ENCODE data around the gene TNFAIP2. TPM values are rescaled to one million over a fixed set of nuclear protein-coding genes. Genes with fewer than 3 reads are reported as not detected.

The TNFAIP2 gene
- total and polyA plus RNA-seq, 8 donors, result 28.4 to 237 (median 34.7) TPM

- H3K4me1 ChIP-seq, result peaks cover 21 to 96% of the 10 kb centered on the region in 2 donors
- peak; percentile 19 for ATAC-seq
- peak overlapping the region in 1 of 2 donors; percentile 85 for H3K4me3 ChIP-seq
- no peak for TF ChIP-seq CTCF (IDR thresholded peaks at IDR 0.05)
- peak overlapping the region; percentile 89 to 98 for H3K27ac ChIP-seq
- H3K9me3 ChIP-seq, result no peaks in the 10 kb centered on the region
- peaks cover 0 to 26% of the 10 kb centered on the region in 2 donors for H3K27me3 ChIP-seq
- intact Hi-C loops (cut with DNase I), result no loop called here
- H3K36me3 ChIP-seq, result peaks cover 0 to 6% of the 10 kb centered on the region in 2 donors
- peak in 2 of 4 donors; percentile 77 to 93 for DNase-seq
Observed at GRCh38 chr14:103121121-103121845, 2.0 kb upstream of the TNFAIP2 start.

GRCh38 chr14:103121846-103122584 lies 1.2 kb upstream of the TNFAIP2 start:
- Histone ChIP-seq H3K4me3 (peak overlapping the region; percentile 42 to 85), H3K9me3 (no peaks in the 10 kb centered on the region), H3K4me1 (peaks cover 25 to 96% of the 10 kb centered on the region in 2 donors), H3K36me3 (peaks cover 0 to 11% of the 10 kb centered on the region in 2 donors), H3K27me3 (peaks cover 0 to 26% of the 10 kb centered on the region in 2 donors), H3K27ac (peak overlapping the region; percentile 89 to 98)
- intact Hi-C loops (cut with DNase I), result no loop called here
- peak; percentile 79 to 92 (median 86) for DNase-seq
- no peak for TF ChIP-seq CTCF (IDR thresholded peaks at IDR 0.05)
- ATAC-seq, result peak; percentile 13

GRCh38 chr14:103122585-103122946 lies 695 bp upstream of the TNFAIP2 start:
- Histone ChIP-seq H3K4me1 (peaks cover 27 to 94% of the 10 kb centered on the region in 2 donors), H3K36me3 (peaks cover 0 to 15% of the 10 kb centered on the region in 2 donors), H3K9me3 (no peaks in the 10 kb centered on the region), H3K4me3 (peak overlapping the region; percentile 42 to 85), H3K27me3 (peaks cover 0 to 26% of the 10 kb centered on the region in 2 donors), H3K27ac (peak overlapping the region; percentile 89 to 98)
- intact Hi-C loops (cut with DNase I), result no loop called here
- peak in 1 of 4 donors; percentile 80 for DNase-seq
- TF ChIP-seq CTCF (IDR thresholded peaks at IDR 0.05), result no peak
- ATAC-seq, result peak; percentile 3

GRCh38 chr14:103123634-103124500 lies 606 bp downstream of the TNFAIP2 start:
- intact Hi-C loops (cut with DNase I), result no loop called here
- peak in 1 of 2 donors; percentile 27 for TF ChIP-seq CTCF (IDR thresholded peaks at IDR 0.05)
- ATAC-seq, result peak; percentile 3
- peaks cover 23 to 97% of the 10 kb centered on the region in 2 donors for H3K4me1 ChIP-seq
- DNase-seq, result peak in 2 of 4 donors; percentile 64 to 90
- peak overlapping the region; percentile 42 to 85 for H3K4me3 ChIP-seq
- peaks cover 0 to 26% of the 10 kb centered on the region in 2 donors for H3K27me3 ChIP-seq
- peaks cover 0 to 28% of the 10 kb centered on the region in 2 donors for H3K36me3 ChIP-seq
- H3K27ac ChIP-seq, result peak overlapping the region; percentile 89 to 98
- H3K9me3 ChIP-seq, result no peaks in the 10 kb centered on the region

Measured in left lung (tissue), 10 donors.